GM18907 (cell line): ENCODE data around the gene ETFA.
"Not testable (repeated sequence)": the region's sequence is repeated elsewhere in the genome, so short reads cannot be mapped to it uniquely, and the experiment has no call there.

Experiments
- ATAC-seq: cut with Tn5 transposase; IDR thresholded peaks from one replicate; pipeline ENCODE4 v1.9.1; 2021; ENCODE audit warnings: mild to moderate bottlenecking, moderate library complexity; ENCODE audit not compliant: unreplicated experiment

ETFA gene

DNA sequence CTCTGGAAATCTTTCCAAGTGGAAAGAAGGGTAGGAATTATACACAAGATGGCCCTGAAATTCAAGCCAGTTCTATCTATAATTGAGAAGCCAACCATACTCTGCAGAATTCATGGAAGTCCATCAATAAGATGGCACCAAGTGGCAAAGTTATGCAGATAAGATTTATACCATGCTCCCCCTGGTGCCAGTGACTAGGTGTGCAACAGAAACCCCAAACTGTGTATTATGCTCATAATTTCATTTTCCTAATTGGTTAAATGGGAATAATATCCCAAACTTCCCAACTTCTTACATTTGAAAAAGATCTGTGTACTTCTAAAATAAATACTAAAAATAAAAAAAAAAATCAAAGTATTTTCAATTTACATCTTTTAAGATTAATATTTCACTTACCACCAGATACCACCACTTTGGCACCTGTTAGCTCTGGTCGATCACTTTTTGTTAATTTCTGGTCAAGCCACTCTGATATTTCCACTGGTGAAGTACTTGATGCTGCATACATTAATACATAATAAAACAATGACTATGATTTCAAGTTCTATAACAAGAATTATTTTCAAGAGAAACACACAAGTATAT, 25.9 kb downstream of the ETFA start:
- ATAC-seq = no peak

DNA sequence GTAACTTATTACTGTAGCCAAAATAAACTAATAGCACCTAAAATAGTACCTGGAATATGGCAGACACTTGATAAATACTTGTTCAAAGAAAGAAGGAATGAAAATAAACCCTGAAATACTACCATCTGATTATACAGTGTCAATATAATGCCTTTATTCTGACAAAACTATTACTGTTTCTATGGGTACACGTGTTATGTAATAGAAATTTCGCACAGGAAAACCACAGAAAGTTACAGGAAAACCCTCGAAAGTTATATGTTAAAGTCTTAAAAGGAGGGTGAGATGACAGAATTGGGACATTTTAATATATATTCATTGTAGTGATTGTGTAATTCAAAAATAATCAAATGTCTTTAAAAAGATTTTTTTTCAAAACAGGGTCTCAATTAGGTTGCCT, 28.8 kb downstream of the ETFA start:
- no peak for ATAC-seq

DNA sequence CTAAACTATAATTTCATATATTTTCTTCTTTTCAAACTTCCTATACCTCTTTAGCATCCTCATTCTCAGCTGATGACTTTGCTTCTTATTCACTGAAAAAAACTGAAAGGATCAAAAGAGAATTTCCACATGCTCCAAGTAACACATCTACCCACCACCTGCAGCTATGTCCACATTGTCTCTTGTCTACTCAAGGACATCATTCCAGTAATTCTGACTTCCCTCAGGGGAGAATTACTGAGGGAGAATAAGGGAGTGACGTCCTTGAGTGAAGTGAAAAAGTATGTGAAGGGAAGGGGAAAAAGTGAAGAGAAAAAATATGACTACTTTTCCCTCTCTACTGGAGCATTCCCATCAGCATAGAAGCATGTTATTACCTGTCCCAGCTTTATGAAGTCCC, 32.6 kb downstream of the ETFA start:
- ATAC-seq = no peak

DNA sequence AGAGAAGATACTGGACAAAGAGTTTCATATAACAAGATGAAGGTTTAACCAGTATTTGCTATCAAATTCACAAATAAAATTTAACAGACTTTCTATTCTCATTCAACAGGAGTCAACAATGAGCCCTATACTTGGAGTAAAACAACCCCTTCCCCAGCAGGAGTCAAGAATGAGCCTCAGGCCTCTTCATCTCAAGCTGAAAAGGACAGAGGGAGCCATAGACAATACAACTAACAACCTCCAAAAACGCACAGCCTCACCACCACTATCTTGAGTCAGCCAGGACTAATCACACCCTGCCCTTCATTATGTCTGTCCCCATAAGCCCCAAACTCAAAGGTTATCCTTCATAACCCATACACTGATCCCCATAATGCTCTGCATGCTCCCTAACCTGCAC, 36.4 kb downstream of the ETFA start:
- ATAC-seq = no peak

DNA sequence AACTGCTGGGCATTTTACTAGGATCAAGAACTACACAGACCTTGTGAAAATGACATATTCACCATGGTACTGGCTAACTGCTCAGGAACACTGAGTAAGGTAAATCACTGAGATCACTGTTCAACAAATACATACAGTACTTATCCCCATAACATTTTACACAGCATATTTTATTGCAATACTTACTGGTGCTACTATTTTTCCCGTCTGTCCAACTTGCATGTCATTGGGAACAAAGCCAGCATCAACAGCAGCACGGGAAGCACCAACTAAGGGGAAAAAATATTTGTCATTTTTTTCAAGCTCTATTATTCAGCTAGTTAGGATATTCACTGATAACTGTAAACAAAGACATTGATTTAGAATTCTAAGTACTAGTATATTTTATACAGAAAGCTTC, 37.0 kb downstream of the ETFA start:
- ATAC-seq = no peak

DNA sequence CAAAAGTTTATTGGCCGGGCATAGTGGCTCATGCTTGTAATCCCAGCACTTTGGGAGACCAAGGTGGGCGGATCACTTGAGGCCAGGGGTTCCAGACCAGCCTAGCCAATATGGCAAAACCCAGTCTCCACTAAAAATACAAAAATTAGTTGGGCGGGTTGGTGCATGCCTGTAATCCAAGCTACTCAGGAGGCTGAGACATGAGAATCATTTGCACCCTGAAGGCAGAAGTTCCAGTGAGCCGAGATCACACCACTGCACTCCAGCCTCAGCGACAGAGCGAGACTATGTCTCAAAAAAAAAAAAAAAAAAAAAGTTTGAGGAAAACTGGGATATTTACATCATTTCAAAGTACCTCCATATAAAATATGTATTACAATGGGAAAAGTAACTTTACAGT, 40.4 kb downstream of the ETFA start:
- no peak for ATAC-seq

DNA sequence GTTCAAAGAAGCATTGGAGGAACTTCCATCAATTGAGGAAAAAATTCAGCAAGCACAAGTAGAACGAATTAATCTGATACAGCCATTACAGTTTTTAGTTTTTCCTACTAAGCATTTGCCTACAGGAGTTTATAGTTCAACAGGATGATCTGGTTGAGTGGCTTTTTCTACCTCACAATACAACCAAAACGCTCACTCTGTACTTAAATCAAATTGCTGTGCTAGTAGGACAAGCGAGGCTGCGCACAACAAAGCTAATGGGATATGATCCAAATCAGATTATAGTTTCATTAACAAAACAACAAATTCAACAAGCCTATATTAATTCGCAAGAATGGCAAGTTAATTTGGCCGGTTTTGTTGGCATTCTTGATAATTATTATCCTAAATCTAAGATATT, 44.2 kb downstream of the ETFA start:
- no peak for ATAC-seq

DNA sequence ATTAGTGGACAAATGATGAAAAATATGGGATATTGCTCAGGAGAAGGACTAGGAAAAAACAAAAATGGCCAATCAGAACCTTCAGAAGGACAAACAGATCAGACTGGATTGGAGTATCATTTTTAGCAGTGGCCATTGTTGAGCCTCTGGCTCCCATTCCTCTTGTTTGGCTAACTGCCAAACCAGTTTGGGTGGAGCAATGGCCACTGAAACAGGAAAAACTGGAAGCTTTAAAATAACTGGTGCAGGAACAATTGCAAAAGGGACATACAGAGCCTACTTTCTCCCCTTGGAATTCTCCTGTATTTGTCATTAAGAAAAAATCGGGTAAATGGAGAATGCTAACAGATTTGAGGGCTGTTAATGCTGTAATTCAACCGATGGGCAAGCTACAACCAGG, 45.5 kb downstream of the ETFA start:
- not testable (repeated sequence) for ATAC-seq

DNA sequence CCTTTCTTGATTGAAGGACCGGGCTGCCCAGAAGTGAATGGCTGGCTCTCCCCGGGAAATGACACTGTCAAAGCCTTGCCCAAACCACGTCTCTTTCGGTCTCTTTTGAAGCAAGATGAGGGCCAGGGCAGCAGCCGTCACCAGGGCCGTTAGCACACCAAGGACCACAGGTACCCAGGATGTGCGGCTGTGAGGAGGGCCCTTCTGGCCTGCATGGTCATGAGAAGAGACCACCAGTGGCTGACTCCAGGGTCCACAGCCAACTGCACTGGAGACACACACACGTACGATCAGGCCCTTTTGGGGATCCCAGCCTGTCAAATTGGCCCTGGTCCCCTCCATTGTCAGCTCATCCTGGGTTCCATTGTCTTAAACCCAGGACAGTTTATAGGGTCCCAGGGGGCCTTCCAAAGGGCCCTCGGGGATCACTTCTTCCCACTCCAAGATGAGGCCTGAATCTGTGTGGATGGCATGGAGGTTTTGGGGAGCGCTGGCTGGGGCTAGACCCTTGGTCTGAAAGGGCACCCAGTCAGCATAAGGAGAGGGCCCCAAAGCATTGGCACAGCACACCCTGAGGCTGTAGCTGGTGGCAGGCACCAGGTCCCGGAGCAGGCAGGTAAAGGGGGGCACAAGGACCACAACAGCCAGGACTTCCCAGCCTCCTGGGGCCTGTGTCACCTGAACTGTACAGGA, 50.9 kb downstream of the ETFA start:
- no peak for ATAC-seq

DNA sequence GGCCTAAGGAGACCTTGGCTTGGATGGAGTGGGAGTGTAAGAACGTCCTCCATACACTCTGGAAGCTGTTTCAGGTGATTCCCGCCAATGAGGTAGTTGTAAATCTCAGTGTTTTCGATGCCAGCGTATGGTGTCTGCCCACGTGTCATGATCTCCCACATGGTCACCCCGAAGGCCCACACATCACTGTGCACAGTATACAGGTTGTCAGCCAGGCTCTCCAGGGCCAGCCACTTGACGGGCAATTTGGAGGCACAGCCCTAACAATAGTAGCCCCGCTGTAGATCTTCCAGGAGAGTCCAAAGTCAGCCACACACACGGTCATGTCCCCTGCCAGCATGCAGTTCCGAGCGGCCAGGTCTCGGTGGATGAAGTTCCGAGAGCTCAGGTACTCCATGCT, 51.9 kb downstream of the ETFA start:
- ATAC-seq = no peak

DNA sequence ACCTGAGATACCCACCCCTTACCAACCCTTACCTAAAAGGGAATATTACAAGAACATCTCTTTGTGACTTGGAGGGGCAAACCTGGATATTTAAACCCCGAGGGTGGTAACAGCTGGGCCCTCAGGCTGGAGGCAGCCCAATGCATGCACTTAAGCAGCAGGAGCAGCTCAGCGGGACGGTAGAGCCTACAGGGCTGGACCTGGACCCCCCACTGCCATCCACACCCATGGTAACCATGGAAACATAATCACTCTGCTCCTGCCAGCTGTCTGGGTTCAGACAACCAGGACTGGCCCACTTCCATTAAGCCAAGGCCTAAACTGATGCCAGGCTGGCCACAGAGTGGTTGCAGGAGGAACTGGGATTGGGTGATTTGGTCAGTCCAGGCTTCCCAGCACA, 52.8 kb downstream of the ETFA start:
- no peak for ATAC-seq

DNA sequence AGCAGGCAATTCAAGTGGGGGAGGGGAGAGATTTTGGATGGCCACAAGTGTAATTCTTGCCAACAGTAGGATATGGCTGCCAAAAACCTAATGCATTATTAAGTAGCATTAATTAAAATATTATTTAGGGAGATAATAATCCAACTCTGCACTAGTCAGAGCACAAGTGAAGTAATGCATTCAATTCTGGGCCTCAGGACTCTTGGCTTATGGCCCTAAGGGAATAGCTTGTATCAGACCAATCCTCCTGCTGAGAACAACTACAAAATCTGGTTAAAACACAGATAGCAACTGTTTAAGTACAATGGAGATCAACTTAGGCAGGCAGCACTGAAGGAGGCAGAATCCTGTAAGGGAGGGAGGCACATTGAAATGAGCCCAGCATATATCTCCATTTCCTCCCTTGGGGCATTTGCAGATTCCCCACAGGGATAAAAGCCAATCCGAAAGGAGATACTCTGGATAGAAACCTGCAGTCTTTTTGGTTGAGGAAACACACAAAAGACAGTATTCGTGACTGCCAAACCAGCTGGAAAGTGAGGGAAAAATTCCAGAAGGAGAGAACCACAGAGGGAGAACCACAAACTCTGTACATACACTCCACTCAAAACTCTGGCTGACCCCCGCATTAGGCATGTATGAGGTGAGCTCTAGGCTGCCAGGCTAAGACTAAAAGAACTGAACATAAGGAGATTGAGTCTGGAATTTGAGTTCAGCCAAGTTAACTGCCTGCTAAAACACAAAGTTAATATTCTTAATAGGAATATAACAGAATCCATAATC, 57.4 kb downstream of the ETFA start:
- no peak for ATAC-seq

DNA sequence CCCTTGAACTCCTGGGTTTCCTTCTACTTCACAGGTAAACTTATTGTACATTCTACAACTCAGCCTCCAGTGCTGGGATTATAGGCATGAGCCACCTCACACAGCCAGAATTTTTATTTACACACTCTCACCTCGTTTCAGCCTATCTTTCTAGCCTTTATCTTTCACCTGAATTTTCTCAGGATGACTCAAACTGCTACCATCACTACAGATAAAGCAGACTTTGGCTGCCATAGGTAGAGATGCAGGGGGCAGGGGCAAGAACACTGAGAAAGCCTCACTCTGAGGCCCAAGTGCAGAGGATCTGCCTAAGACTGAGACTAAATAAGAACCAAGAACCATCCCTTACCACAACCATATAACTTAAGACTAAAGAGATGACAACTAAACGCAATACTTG, 59.0 kb downstream of the ETFA start:
- ATAC-seq = no peak

DNA sequence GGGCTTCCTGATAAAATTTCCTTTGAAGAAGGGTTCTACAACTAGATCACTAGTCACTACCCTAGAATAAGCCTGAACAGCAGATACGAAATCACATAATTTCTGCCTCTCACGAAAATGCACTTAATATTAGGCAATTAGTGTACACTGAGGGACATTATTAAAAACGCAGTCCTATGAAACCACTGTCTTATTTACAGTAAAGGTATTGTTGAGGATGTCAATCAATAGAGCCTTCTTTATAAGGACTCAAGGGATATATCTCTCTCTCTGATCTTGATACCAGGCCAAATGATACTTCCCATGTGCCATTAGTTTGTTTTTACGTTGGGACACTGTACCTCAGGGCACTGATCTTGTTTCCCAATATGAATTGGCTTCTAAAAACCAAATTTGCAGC, 59.6 kb downstream of the ETFA start:
- ATAC-seq = no peak

DNA sequence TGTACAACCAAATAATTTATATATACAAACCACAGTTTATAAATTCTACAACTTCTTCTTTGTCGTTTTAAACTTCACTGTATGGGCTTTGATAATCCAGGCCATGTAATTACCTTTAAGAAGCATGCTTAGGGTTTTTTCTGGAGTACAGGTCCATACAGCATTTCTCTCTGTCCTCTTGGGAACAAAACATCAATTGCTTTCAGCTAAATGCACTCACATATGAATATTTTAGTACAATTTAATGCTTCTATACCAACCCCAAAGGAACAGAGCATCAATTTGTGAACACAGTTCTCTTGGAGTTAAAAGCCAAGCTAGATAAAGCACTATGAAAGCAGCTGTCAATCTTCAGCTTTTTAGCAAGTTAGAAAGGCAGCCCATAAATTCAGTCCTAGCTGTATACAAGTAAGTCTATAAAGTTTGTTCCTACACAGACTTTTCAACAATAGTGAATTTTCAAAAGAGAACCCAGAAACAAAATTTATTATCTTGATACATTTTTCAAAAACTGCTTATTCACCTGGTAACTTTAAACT, 66.1 kb downstream of the ETFA start:
- no peak for ATAC-seq

DNA sequence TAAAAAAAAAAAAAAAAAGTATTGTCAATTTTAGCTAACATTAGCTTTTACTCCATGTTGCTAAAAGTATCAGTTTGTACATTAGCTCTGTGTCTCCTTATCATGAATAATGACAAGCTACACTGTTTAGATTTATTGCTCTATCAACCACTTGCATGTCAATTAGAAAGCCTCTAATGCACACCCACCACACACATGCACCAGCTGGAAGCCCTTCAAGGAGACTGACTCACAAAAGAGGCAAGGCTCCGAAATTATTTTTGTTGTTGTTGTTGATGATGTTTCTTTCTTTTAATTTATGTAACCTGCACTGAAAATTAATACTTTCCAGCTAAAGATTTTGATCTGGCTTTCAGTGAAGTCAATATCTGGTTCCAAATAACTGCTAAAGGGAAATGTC, 71.5 kb downstream of the ETFA start:
- no peak for ATAC-seq

DNA sequence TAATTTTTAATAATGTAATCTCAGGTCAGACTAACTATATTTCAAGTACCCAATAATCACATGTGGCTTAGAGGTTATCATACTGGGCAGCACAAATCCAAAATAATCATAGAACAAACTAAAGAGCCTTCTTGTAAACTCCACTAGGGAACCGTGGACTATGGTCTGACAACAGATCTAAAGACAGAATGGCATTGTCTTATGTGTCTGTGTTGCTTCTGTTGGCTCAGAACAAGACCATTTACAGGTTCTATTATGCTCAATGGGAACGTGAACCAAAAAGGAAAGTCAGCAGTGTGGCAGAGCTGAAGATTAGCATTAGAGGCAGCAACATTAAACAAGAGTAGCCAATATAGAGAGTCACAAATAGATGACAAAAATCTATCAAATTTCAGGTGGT, 74.9 kb downstream of the ETFA start:
- no peak for ATAC-seq

DNA sequence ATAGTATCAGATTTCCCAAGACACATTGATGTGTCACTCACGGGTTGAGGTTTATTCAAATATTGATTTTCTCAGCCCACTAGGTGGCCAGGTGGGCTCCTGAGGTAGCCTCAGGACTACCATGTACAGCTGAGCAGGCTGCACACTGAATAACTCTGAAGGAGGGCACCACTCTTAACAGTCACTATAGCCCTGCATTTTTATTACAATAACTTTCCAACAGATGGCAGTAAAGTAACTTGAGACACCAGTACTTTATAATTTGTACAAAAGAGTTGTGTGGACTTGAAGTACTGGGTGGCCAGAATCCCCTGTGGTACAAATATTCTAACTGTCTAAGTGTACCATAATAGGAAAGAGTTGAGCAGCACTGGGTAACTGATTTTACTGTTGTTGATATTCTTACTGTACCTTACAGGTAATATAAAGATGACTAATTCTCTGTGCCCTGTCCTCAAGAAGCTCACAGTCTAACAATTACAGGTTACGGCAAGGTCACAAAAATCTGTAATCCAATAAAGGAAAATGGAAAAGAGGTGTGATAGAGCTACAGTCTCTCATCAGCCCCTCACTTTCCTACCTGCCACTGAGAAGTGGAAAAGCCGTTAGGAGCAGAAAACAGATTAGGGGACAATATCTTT, 76.0 kb downstream of the ETFA start:
- no peak for ATAC-seq

DNA sequence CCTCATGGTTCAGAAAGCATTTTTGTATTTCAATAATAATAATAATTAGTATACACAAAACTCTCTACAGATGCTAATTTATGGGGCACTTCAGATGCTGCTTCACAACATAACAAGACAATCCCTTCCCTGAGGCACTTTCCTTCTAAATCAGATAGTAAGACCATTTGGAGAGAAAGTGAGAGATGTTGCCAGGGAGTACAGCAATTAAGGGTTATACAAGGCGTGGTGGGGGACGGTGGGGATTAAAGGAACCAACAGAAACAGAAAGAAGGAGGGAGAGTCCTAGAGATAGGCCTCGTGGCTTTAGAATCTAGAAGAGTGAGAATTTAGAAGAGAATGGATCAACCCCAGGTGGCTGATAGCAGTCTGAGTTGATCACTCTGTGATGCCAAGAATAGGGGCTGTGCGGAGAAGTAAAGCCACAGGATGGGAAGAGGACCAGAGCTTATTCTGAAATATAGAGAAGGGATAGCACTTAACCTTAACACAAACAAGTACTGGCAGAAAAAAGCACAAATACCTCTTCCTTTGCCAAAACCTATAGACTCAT, 76.9 kb downstream of the ETFA start:
- no peak for ATAC-seq

DNA sequence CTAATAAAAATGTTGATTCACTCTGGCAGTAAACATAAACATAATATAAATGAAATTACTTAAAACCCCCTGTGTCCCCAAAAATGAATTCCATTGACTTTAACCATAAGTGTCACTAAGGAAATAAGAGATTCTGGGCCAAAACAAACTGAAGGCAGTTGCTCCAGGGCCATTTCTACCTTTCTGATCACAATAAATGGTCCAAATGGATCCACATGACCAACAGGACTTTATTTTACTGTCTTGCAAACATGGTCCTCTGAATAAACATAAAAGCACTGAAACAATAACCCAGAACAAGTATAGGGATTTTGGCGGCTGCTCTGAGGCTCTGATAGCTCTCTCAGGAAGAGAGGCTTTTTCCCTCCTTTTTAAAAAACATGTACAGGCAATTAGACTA, 77.3 kb downstream of the ETFA start:
- ATAC-seq = no peak

DNA sequence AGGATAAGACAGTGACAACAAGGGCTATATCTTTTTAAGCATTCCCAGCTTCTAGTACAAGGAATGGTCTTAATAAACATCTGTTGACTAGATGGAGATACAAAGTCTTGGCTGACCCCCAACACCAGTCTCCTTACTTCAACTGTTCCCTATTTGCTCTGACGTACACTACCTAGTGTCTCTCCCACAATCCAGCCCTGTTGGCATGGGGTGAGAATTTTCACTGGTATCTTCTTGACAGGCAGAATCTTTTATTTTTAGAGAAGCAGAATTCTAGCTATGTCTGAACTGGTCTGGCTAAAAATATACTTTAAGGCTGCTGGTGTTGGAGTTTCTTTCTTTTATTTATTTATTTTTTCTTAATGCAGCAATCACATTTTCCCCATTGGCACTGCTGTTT, 82.0 kb downstream of the ETFA start:
- no peak for ATAC-seq
